GM12892 (cell line): ENCODE results near the gene FCN1.

Experiments
- DNase-seq: peaks from one replicate; pipeline ENCODE4 v3.0.0; 2011; ENCODE audit not compliant: insufficient read length
- FAIRE-seq: peaks from 2 replicates; lab custom pipeline; 2011; peaks lifted over from hg19 to GRCh38; lab: Jason Lieb, UNC
- POLR2A ChIP-seq: IDR thresholded peaks from 2 replicates; pipeline ENCODE4 v1.6.1; 2011; ENCODE audit warnings: low read depth, low read length, control low read depth
- POLR2AphosphoS5 ChIP-seq: IDR thresholded peaks from 2 replicates; pipeline ENCODE4 v1.6.1; 2011; ENCODE audit warnings: low read depth, low read length, control low read depth
- TAF1 ChIP-seq: IDR thresholded peaks from 2 replicates; pipeline ENCODE4 v1.6.1; 2011; ENCODE audit warnings: low read depth, mild to moderate bottlenecking, control low read depth, low read length, borderline replicate concordance

FCN1 gene

DNA sequence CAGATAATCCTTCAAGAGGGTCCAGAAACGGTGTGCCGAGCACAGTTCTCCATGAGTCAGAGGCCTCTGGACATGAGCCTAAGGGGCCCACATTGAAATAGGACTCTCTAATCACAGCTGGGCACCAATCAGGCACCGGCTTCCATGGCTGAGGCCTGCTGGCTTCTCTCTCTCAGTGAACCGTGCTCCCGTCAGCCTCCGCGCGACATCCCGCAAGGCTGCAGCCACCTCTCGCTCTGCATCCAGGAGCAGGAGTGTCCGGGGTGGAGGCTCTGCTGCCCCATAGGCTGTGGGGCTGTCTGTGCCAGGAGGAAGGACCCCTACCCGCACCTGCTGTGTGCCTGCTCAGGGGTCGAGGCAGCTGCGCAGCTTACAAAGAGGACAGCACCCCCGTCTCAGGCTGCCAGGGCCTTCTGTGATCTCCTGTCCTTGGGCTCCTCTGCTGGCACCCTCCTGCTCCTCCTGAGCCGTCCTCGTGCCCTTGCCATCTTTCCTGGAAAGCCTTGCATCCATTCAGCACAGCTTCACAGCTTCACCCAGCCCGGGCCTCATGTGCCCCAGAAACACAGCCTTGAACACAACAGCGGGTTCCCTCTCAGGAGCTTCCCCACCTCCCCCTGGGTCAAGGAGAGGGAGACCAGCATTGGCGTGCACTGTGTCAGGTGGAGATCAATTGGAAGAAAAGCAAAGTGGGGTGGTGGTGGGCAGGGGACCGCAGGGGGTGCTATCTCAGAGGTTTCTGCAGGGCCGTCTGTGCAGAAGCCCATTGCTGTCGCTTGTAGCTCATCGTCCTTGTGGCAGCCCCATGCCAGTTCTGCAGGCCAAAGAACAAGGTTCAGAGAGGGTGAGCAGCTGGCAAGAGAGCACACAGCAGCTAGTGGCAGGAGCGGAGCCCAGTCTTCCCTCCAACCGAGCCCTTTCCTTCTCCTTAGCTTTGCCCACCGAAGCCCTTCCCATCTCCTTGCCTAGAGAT, 22.8 kb upstream of the FCN1 start:
- FAIRE-seq (no peak), DNase-seq (no peak)
- TF ChIP-seq TAF1: no peak
- no peak for TF ChIP-seq POLR2A
- TF ChIP-seq POLR2AphosphoS5: no peak

DNA sequence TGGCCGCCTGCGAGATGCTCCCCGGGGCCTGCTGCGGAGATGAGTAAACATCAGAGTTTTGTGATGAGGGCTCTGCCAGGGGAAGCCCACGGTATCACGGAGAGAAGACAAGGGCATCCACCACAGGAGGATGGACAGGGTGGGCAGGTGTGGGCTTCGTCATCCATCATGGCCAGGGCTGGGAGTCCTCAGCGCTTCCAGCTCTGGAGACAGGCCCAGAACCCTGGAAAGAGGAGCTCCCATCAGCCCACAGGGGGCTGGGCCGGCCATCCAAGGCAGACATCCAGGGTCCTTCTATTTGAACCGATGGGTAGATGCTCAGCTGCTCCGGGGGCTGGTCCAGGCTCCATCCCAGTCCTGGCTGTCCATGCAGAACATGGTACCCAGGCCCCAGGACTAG, 22.1 kb upstream of the FCN1 start:
- DNase-seq: no peak
- TF ChIP-seq POLR2A: no peak
- TF ChIP-seq POLR2AphosphoS5: no peak
- no peak for TF ChIP-seq TAF1
- no peak for FAIRE-seq

DNA sequence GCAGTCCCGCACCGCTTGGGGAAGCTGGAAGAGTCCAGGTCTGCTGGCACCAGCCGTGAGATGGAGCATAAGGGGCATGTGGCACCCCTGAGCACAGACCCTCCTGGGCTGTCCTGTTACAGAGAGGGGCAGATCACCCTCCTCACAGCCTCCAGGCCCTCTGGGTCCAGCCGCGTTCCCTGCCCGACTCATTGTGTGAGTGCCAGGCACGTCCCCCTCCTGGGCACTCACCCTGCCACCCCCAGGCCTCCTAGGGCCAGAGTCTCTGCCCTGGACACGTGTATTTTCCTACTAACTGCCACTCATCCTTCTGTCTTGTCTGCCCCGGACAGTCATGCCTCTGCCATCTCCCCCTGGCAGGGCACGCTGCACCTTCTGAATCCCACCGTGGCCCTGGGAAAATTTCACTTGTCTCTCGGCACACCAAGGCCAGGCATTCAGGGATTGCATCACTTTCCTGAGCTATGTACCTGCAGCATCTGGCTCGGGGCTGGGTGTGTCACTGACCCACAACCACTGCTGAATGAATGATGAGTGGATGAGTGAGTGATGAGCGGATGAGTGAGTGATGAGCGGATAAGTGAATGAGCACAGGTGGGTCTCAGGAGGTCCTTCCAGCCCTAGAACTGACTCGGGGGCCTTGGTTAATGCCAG, 21.5 kb upstream of the FCN1 start:
- no peak for FAIRE-seq
- TF ChIP-seq POLR2A (no peak), TAF1 (no peak), POLR2AphosphoS5 (no peak)
- no peak for DNase-seq

DNA sequence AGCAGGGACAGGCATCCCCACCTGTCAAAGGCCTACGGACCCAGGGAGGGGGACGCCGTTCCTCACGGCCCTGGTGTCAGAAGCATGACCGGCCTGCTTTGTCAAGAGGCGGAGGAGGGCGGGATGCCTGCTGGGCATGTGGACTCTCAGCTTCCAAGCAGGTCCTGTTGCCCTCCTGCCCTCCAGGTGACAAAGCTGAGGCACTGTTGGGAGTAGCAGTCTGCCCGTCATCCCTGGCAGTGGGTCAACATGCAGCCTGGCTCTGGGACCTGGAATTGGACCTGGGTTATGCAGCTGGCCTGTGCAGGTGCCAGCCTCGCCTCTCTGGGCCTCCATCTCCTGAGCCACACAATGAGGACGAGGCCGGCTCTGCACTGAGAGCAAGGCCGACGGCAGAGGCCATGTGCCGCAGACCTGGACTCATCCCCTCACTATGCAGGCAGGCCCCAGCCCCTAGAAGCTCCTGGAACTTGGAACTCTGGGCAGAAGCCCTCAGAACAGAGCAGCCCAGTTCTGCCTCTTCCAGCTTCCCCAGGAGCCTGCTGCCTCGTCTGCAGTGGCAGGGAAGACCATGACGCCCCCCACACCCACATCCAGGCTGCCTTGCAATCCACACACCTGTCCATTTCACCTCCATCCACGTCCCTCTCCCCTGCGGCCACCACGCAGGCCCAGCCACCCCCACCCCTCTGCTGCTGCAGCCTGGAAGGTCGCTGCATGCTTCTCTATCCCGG, 20.8 kb upstream of the FCN1 start:
- DNase-seq (no peak), FAIRE-seq (no peak)
- TF ChIP-seq POLR2A (no peak), TAF1 (no peak)

DNA sequence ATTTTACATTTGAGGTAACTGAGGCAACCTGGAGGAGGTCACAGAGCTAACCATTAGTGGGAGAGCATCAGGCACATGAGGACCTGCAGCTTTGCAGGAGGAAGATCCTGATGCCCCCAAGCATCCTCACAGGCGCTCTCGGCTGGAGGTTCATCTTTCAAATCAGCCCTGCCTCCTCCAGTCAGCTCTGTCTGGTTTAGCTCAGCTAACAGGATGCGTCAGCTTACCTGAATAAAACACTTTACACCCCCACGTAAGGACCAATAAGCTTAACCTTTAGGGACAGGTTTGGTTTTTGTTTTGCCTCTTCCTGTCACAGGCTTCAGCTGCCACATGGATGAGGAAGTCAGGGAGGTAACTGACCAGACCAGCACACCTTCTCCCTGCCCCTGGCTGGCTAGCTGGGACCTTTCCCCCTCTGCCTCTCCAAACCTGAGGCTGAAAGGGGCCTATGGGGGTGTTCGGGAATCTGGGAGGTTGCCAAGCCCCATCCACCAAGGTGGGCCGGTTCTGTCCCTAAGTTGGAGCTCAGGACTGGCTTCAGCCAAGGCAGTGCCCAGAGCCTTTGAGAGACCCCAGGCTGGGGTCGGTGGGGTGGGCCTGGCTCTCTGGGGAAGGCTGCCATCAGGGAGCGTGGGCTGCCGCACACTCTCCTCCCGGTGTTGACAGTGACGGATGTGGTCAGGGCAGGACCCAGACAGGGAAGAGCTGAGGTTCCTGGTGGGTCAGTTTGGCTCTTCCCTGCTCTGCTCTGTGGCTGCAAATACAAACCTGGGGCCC, 20.0 kb upstream of the FCN1 start:
- DNase-seq: no peak
- TF ChIP-seq POLR2A: no peak
- no peak for TF ChIP-seq TAF1
- TF ChIP-seq POLR2AphosphoS5: no peak
- FAIRE-seq: no peak

DNA sequence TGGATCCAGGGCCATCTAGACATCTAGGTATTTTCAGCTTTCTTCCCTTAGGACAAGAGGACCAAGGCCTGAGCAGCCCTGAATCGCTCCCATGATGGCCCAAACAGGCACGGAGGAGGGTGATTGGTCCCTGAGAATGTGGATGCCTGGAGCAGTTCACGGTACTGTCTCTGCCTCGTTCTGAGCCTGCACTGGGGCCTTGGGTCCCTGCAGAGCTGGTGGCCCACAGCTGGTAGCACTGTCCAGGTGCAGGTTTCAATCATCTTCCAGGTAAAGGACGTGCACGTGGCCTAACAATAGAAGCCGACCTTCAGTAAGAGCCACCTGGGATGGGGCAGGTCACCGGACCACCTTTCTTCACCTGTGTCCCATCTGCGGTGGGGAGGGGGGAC, 19.4 kb upstream of the FCN1 start:
- DNase-seq: no peak
- no peak for FAIRE-seq
- no peak for TF ChIP-seq POLR2A

DNA sequence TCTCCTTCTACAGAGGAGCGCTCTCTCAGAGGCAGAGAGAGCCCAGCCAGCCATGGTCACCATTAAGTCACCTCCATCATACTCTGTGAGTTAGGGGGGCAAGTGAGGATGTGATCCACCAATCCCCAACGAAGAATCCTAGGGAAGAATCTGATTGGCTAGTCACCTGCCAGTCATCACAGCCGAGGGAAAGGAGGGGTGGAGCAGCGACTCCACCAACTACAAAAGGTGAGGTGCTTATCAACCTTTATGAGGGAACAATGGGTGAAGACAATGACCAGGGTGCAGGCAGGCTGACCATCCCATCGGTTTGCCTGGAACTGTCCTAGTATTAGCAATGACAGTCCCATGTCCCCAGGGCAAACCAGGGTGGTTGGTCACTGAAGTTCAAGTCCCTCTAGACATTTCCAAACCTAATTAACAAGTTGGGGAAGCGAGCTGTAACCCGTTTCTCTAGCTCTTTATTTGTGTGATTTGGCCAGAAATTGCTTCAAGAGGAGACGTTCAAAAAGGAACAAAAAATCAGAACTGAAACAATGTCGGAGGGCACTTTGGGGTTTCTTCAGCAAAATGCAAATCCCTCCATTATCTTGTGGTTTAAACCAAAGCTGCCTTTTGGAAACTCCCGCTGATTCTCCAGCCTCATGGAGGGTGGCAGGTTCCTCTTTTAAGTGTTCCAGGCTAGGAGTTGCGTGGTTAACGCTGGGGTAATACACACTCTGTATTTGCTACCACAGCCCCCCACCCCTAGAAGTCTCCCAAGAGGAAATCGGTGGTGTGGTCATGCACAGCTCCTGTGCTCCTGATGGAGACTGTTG, 18.8 kb upstream of the FCN1 start:
- FAIRE-seq (no peak), DNase-seq (no peak)
- TF ChIP-seq POLR2A (no peak), POLR2AphosphoS5 (no peak), TAF1 (no peak)

DNA sequence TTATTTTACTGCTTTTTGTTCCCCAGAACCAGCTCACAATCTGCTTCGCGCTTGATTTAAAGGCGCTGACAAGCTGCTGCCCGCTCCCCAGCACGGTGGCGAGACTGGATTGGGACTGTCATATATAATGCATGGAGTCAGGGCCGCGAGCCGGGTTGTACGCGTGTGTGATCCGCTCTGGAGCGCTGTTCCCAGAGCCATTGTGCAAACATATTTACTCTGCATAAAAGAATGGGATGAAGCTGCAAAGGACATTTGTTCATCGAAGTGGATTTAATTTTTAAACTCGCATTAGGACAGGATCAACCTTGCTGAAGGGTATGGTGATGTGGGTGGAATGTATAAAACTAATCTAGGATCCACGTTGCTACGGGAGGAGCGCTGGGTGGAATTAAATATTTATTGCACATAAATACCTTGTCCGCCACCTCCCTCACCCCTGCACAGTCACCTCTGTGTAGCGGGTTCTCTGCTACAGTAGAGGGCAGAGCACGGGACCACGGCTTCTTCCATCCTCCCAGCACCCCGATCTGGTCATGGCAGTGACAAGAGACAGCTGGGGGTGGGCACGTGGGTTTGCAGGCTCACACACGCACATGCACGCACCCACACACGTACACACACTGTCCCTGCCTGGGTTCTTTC, 18.1 kb upstream of the FCN1 start:
- TF ChIP-seq TAF1 (no peak), POLR2A (no peak), POLR2AphosphoS5 (no peak)
- FAIRE-seq (no peak), DNase-seq (no peak)

DNA sequence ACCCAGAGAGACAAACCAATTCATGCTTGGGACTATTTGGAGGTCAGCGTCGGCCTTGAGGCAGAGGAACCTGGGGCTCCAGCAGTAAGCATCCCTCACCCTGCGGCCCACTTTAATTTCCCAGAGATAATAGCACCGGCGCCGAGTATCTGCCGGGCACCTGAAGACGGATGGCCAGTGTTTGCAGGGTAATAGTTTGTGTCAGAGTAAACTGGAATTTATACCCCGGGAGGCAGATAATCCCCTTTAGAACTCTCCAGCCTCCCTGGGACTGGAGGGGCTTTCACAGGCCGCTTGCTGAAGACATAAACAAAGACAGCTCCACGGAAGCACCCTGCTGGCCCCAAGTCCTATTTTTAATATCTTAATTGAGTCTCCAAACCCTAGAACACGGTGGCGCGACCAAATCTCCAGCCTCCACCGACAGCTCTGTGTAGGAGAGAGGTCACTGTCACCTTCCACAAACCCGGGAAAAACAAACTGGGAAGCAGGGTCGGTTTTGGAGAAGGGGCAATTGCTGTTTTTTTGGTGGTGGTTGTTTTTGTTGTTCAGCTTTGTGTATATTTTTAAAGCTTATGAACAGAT, 17.4 kb upstream of the FCN1 start:
- DNase-seq (no peak), FAIRE-seq (no peak)

More for the DNA sequence above, 17.4 kb upstream of the FCN1 start:
- TF ChIP-seq POLR2AphosphoS5 (no peak), POLR2A (no peak)
